OCI-LY7 (cell line): ENCODE measurements around the gene MSH2.

ENCODE experiments used
- CTCF ChIP-seq: fragments of 200-600 bp; sonication (generic); conservative IDR thresholded peaks from 2 replicates; pipeline ENCODE4 v1.5.1; 2014; ENCODE audit warnings: mild to moderate bottlenecking, antibody characterized with exemption, low read length, moderate library complexity, mixed read lengths
- EZH2phosphoT487 ChIP-seq: fragments of 200-600 bp; sonication (generic); IDR thresholded peaks from 2 replicates; pipeline ENCODE4 v1.6.1; 2018; ENCODE audit warnings: low read depth, borderline replicate concordance, mild to moderate bottlenecking, mixed run types, antibody characterized with exemption, low read length, moderate library complexity, mixed read lengths

GRCh38 chr2:47420214-47420613 is 17.3 kb downstream of the MSH2 start:
- no peak for TF ChIP-seq CTCF
- TF ChIP-seq EZH2phosphoT487, result no peak
